GM21447 (cell line): ENCODE results near the gene ATP9B.
"Not testable (repeated sequence)": the region's sequence is repeated elsewhere in the genome, so short reads cannot be mapped to it uniquely, and the experiment has no call there.

Experiments
- ATAC-seq: cut with Tn5 transposase; IDR thresholded peaks from one replicate; pipeline ENCODE4 v1.9.1; 2021; ENCODE audit not compliant: unreplicated experiment

The ATP9B gene

DNA sequence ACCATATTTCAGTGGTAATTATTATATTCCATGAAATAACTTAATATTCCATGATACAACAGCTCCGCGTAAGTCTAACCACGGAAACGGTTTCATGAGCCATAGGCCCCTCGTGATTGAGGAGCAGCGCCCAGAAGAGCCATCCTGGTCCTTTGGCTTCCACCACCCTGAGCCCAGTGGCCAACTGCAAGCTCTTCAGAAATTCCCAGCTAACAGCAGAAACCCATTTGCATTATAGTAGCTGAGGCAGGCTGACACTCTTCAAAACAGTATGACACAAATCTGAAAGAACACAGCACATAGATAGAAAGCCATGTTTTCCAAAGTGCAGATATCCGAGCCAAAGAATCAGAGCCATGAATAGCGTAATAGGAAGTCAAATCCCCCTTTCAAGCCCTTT, 205.6 kb downstream of the ATP9B start:
- ATAC-seq = no peak

DNA sequence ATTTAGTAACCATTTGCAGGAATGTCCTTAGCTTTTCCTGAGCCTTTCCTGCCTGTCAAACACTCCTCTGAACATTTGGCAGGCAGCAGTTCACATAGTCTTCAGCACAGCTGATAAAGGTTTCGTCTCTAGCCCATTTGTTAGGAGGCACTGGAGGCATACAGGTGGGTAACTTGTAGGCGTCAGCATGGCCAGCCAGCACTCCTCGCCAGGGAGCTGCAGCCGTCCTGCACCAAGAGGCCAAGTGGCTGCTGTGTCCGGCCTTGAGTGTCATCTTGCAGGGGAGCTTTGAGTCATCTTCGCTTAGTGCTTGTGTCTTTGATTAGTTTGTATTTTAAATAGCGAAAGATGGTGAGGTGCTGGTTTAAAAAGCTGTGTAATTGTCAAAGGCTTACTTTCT, 206.3 kb downstream of the ATP9B start:
- ATAC-seq = no peak

DNA sequence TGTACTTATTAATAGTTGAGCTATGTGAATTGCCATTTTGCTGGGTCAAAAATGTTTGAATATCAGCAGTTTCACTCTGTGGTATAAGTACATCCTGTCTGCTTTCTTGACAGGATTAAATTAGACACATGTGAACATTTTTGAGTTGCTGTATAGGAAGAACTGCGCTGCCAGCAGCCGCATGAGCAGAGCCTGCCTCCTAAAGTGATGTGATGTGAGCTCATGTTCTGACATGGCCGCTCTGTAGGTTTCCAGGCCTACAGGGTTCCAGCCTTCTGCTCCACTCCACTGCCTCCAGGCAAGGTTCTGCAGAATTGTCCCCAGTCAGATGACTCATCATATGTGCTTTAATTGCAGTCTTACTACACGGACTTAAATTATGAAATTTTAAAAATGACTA, 206.8 kb downstream of the ATP9B start:
- ATAC-seq = peak; percentile 69

DNA sequence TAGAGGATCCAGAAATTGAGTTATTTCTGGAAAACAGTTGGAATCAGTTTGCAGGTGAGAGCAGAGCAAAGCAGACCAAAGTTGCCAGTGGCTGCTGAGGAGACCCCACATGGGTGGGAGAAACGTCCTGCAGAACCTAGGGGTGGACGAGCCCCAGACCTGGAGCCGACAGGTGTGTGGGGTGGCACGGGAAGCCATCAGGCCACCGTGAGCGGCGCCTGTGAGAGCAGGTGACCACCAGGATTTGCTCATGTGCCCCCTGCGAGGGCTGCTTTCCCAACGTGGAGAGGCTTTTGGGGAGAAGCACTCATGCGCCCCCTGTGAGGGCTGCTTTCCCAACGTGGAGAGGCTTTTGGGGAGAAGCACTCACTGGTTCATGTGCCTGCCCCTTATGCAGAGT, 209.7 kb downstream of the ATP9B start:
- ATAC-seq = no peak

DNA sequence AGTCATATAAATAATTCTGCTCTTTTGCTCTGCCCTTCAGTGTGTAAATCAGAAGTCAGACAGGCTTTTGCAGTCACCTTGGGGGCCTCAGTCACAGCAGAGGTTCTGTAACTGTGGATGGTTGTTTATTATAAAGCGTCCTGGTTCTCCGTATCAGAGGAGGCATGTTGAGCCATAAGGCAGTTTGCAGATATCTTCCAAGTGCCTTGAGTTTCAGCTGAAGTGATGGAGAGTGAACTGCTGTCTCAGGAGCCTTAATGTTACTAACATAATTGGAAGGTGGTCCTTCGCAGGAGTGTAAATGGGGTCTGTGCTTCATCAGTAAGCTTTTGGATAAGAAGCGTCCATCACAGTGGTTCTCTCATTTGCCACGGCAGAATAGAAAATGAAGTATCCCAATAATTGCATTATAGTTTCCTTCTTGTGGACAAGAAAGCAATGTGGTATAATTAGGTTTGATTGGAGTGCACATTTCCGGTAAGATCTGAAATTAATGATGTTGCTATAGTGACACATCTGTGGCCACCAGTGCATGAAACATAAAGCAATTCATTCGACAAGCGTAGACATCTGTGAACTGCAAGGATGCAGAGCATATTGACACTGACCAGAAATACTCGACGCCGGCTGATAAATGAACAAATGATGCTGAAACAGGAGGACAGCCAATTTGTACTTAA, 214.1 kb downstream of the ATP9B start:
- no peak for ATAC-seq

DNA sequence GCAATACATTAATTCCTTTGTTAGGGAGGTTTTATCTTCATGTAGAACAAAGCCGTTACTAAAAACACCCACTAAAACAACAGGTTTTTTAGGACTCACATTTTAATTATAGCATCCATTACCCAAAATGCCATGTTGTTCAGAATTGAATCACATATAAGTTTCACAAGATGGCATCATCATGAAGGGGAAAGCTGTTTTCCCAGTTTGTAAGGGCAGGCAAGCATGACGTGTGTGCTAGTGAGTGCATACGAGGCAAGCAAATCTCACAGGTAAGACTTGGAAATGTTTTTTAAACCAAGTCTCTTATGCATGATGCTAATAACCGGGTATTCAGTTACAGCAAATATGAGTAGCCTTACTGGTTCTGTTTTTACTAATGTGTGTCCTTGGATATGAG, 214.7 kb downstream of the ATP9B start:
- ATAC-seq = no peak

DNA sequence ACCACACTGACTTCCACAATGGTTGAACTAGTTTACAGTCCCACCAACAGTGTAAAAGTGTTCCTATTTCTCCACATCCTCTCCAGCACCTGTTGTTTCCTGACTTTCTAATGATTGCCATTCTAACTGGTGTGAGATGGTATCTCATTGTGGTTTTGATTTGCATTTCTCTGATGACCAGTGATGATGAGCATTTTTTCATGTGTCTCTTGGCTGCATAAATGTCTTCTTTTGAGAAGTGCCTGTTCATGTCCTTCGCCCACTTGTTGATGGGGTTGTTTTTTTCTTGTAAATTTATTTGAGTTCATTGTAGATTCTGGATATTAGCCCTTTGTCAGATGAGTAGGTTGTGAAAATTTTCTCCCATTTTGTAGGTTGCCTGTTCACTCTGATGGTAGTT, 216.0 kb downstream of the ATP9B start:
- ATAC-seq = not testable (repeated sequence)

DNA sequence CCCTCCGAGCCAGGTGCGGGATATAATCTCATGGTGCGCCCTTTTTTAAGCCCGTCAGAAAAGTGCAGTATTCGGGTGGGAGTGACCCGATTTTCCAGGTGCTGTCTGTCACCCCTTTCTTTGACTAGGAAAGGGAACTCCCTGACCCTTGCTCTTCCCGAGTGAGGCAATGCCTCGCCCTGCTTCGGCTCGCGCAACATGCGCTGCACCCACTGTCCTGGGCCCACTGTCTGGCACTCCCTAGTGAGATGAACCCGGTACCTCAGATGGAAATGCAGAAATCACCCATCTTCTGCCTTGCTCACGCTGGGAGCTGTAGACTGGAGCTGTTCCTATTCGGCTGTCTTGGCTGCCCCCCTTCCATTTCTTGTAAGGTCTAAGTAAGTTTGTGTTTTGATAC, 221.2 kb downstream of the ATP9B start:
- not testable (repeated sequence) for ATAC-seq

DNA sequence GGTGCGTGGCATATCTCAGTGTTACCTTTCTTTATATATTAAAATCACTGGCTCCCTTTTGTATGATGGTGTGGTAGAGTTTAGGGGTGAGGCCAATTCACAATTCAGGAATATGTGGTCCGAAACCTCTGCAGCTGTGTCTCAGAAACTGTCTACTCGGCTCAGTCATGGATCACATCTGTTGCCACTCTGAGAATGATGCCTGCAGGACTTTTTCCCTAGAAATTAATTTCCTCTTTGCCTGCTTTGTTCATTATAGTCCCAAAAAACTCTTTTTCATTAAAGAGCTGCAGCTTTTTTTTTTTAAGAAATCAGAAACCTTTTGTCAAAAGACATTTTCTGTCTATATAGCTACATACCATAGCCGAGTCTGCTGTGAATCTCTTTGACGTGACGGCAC, 221.7 kb downstream of the ATP9B start:
- no peak for ATAC-seq

DNA sequence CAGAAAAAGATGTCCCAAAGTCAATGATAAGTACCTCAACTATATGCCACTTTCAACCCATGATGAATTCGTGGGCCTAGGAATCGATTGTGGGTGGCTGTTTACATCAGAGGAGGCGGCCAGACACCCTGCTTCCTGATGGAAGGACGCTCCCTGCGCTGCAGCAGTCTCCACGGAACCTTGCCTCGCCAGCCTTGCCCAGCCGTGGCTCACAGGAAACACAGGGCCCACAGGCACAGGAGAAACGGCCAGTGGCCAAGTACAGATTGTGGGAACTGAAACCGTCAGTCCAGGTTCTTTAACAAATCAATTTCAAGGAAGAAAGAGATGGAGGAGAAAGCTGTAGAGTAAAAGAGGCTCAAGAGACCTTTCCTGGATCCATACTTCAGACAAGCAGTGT, 225.0 kb downstream of the ATP9B start:
- no peak for ATAC-seq

DNA sequence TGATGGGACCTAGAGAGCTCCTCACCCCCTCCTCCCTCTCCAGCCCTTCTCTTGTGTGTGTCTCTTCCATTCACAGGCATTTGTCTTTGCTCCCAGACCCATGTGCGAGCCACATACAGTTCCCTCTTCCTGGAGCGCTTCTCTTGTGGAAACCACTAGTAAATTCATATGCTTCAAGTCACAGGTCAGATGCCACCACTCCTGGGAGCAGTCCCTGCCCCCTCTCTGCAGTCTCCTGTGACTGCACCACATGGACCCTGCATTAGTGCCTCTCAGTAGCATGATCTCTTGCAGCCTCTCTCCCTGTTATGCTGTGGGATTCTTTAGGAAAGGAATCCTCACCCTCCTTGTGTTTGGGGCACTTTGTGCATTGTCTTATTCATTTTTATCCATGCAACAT, 230.1 kb downstream of the ATP9B start:
- ATAC-seq = no peak

DNA sequence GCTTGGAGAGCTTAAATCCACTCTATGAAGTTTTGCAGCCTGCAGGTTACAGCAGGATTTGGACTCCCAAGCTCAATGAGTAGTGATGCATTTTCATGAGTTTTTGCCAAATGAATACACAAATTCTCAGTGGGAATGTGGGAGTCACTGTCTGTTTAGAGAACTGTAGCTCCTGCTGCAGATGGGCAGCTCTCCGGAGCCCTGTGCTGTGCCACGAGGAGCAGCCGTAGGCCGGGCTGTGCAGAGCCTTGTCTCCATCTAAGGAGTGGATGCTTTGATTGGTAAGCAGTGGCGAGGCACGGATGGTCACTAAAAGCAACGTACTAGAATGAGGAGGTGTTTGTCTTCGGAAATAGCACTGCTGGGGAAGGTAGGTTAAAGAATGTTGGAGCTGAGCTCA, 230.5 kb downstream of the ATP9B start:
- no peak for ATAC-seq

DNA sequence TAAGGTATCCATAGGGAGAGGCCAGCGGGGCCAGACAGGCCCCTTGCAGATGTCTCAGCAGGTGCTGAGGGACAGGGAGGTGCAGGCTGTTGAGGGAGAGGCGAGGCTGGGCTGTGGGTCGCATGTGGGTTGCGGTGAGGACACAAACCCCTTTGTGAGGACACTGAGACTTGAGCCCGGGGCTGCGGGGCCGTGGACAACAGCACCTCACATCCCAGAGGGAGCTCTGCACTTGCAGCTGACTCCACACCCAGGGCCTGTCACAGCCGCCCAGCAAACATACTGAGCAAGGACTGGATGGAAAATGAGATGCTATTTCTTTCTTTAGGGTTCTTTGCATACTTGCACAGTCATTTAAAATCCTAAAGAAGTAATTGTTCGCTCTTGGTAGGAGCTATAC, 231.2 kb downstream of the ATP9B start:
- ATAC-seq = no peak

DNA sequence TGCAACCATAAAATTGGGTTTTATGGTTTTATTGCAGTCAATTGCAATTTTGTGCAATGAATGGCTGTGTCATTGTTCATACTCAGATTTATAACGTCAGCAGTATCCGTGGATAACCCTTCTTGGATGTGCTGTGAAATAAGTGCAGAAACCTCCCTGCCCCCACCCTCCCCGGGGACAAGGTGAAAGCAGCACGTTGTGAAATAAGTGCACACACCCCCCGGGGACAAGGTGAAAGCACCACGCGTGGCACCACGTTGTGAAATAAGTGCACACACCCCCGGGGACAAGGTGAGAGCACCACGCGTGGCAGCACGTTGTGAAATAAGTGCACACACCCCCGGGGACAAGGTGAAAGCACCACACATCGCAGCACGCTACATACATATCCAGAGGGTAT, 232.9 kb downstream of the ATP9B start:
- no peak for ATAC-seq

DNA sequence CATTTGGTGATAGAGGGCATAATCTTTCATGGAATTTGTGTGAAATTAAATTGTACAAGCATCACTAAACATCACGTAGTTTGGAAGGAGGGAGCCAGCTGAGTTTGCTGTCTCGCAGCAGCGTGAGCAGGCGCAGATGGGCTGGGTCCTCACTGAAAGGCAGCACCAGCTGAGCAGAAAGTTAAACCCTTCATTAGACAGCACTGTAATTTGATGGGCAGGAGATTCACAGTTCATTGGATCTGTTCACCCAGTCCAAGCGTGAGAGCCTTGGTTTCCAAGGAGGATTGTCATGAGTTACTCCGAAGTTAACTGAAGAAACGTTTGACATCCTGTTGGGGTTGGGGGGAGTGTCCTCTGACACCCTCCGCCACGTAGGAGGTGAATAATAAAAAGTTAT, 236.7 kb downstream of the ATP9B start:
- no peak for ATAC-seq

DNA sequence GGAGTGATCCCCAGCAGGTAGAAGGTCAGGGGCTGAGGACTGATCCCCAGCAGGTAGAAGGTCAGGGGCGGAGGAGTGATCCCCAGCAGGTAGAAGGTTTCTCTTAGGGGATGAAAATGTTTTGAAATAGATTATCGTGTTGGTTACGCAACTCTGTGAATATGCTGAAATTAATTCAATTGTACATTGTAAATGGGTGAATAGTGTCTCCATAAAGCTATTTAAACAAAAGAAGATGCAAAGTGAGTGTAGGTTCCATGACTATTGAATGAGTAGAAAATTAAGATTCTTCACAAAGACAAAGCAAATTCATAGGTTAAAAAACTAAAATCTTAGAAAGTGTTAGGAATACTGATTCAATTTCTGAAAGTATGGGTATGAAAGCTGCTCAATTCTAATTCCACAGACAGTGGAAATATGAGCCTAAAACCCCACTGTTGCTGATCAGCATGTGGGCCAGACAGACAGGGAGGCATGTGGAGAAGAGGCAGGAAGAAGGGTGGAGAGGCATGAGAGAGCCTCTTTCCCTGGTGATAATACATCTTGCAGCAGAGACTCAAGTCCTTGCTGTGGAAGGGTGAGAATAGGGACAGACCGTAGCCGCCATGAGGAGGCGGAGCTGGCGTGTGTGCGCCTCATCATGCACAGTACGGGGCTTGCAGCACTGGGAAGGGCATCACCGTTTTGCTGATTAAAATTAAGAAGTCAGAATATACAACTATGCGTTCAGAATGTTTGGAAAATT, 240.6 kb downstream of the ATP9B start:
- no peak for ATAC-seq

DNA sequence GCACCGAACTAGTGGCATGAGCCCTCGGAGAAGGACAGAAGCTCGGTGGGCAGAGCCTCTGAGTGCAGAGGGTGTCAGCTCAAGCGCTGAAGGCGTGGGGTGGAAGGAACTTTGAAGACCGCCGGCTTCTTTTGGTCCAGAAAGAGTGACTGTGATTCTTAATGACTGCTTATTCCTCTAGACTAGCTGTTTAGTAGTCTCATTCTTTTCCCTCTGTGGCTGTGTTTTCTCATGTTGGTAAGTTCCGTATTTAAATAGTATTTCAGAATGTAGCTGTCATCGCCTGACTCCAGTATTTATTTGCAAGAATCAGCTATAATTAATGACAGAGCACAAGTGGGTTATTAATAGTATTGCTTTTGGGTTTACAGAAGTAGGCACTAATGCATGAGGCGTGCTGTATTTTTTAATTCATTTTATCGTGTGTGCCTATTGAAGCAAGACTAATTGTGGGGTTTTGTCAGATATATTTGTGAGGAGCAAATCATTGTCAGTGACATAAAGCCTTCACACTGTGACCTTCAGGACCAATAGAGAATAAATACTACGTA, 245.7 kb downstream of the ATP9B start:
- no peak for ATAC-seq

DNA sequence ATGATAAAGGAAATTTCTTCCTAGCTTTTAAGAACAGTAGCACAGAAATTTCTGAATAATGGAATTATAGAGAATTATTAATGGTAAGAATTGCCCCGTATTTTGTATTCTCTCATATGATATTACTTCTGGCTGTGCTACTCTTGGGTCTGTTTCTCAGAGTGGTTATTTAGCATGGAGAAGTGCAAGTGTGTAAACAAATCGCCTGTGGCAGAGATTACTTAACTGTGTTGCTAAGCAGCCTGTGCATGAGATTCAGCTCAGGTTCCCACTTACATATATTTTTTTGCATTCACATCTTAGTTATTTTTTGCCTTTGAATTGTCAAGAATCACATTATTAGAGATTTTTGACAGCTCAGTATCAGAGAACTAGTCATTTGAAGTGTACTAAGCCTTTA, 246.4 kb downstream of the ATP9B start:
- ATAC-seq = no peak

DNA sequence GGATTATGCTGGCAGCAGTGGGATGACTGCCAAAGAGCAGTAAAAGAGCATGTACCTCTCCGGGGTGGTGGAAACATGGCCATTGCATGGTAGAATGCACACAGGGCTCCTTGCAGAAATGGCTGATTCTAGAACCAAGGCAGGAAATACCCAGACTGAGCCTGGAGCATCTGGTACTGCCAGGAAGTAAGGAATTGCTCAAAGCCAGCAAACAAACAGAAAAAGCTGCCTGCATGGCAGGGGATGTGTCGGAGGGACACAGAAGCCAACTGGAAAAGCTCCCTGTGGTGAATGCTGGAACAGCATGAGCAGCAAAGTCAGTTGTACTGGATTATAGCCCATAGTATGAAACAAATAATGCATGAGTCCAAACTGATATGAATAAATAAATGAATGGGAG, 248.5 kb downstream of the ATP9B start:
- ATAC-seq = no peak

DNA sequence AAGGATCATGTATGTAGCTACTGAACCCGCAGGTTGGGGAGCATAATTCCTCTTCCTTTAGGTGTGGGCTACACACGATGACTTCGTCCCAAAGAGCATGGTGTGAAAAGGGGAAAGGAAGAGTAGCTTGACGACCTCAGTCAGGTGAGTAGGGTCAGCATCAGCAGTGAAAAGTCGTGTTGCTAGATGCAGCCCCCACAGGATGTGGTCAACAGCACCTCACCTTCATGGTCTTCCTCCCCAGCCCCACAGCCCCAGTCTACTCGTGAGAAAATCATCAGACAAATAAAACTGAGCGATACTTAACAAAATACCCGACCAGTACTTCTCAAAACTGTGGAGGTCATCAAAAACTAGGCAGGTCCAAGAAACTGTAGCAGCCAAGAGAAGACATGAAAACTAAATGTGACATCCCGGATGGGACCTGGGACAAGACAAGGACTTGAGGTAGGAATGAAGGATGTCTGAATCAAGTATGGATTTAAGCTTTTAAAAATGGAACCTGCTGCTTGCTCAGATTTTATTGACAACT, 249.0 kb downstream of the ATP9B start:
- ATAC-seq = no peak

DNA sequence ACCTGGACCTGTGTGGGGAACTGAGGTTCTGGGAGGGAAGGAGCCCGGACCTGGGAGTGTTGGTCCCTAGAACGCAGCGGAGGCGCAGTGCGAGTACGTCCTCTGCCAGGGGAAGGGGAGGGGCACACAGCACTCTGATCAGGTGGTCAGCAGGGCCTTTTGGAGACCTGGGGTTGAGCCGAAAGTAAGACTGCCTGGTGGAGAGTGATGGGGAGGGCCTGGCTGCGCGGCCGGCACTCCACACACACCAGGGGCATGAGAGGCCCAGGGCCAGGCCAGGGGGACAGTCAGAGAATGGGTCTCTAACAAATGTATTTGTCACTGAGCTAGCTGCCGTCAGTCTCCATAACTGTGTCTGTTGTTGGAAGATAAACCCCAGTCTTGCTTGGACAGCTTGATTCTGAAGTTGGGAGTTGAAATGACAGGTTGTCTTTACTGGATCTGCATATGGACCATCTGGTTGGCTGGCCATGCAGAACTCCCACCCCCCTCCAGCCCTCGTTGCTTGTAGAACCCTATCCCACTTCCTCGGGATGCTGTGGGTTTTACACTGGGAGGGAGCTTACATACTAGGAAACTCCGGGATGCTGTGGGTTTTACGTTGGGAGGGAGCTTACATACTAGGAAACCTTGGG, 251.1 kb downstream of the ATP9B start:
- ATAC-seq = no peak
